Measurements from ENCODE around the gene MCOLN1.

- no peak for TF ChIP-seq SUZ12 (IDR thresholded peaks at IDR 0.05; ENCODE audit: low read length)
- TF ChIP-seq POLR2AphosphoS5 (IDR thresholded peaks at IDR 0.05; ENCODE audit: low read depth, low read length) = no peak
- TF ChIP-seq POLR2A (IDR thresholded peaks at IDR 0.05; ENCODE audit: control extremely low read depth in 1 of 2, low read depth in 2 of 2, low read length in 2 of 2) = no peak
- TF ChIP-seq CTCF (IDR thresholded peaks at IDR 0.05; ENCODE audit: control extremely low read depth in 1 of 3, insufficient read depth in 1 of 3, low read depth in 1 of 3, low read length in 3 of 3) = no peak
- no peak for TF ChIP-seq BRCA1 (IDR thresholded peaks at IDR 0.05; ENCODE audit: low read depth, low read length)
- TF ChIP-seq EZH2 (IDR thresholded peaks at IDR 0.05; ENCODE audit: low read depth, low read length, severe bottlenecking) = no peak
- no peak for TF ChIP-seq EP300 (IDR thresholded peaks at IDR 0.05; ENCODE audit: borderline replicate concordance in 1 of 2, low read depth in 2 of 2, low read length in 2 of 2)
- no peak for TF ChIP-seq GABPA (IDR thresholded peaks at IDR 0.05; ENCODE audit: borderline replicate concordance, insufficient read depth, low read length)
- TF ChIP-seq SRF (IDR thresholded peaks at IDR 0.05; ENCODE audit: low read depth, low read length) = no peak
- TF ChIP-seq RFX5 (IDR thresholded peaks at IDR 0.05; ENCODE audit: borderline replicate concordance, low read depth, low read length) = no peak
These were observed 32.1 kb downstream of the MCOLN1 start for GRCh38 chr19:7554565-7554964.
